ENCODE data around the gene CKMT2. TPM values are rescaled to one million over a fixed set of nuclear protein-coding genes. Genes with fewer than 3 reads are reported as not detected.
"Not testable (repeated sequence)": the region's sequence is repeated elsewhere in the genome, so short reads cannot be mapped to it uniquely, and the experiment has no call there.

Gene CKMT2
- total RNA-seq, 1 experiment from 2014 or later = not detected

GRCh38 chr5:81254886-81255559, 21.9 kb downstream of the CKMT2 start:
- Histone ChIP-seq H3K27ac (ENCODE audit: low read length) (no peak overlapping the region), H3K79me2 (ENCODE audit: low read length) (peaks cover 56% of the 10 kb centered on the region), H3K27me3 (ENCODE audit: low read length) (no peaks in the 10 kb centered on the region), H4K20me1 (ENCODE audit: insufficient read depth, low read depth, low read length) (0 out of 2 replicates have a peak, but pooled peaks cover 2% of the 10 kb centered on the region), H3K36me3 (ENCODE audit: insufficient read depth, low read length) (peaks cover 10% of the 10 kb centered on the region; the same call in 1 of the 2 replicates), H3K4me2 (ENCODE audit: low read depth, low read length, poor library complexity, severe bottlenecking) (no peak overlapping the region), H3K4me1 (ENCODE audit: low read length) (peaks cover 9% of the 10 kb centered on the region), H2AFZ (ENCODE audit: low read length) (no peak overlapping the region), H3K9ac (ENCODE audit: low read length) (no peak overlapping the region), H3K9me2 (replicated peaks; ENCODE audit: insufficient read depth, low read length) (no peaks in the 10 kb centered on the region), H3K4me3 (ENCODE audit: low read length) (no peak overlapping the region), H3K9me3 (ENCODE audit: low read length) (no peaks in the 10 kb centered on the region)
- no peak for DNase-seq

GRCh38 chr5:81256766-81257165, 23.6 kb downstream of the CKMT2 start:
- no peaks in the 10 kb centered on the region for H3K9me3 ChIP-seq (ENCODE audit: low read length)
- H3K4me1 ChIP-seq (ENCODE audit: low read length) = peaks cover 9% of the 10 kb centered on the region
- no peaks in the 10 kb centered on the region for H3K27me3 ChIP-seq (ENCODE audit: low read length)
- no peak overlapping the region for H2AFZ ChIP-seq (ENCODE audit: low read length)
- peaks cover 65% of the 10 kb centered on the region for H3K79me2 ChIP-seq (ENCODE audit: low read length)
- no peak for DNase-seq
- no peaks in the 10 kb centered on the region for H3K9me2 ChIP-seq (replicated peaks; ENCODE audit: insufficient read depth, low read length)
- no peak overlapping the region for H3K4me2 ChIP-seq (ENCODE audit: low read depth, low read length, poor library complexity, severe bottlenecking)
- H3K27ac ChIP-seq (ENCODE audit: low read length) = no peak overlapping the region; the same call in 1 of the 2 replicates
- H3K36me3 ChIP-seq (ENCODE audit: insufficient read depth, low read length) = peaks cover 6% of the 10 kb centered on the region; the same call in 1 of the 2 replicates
- 0 out of 2 replicates have a peak, but pooled peaks cover 2% of the 10 kb centered on the region for H4K20me1 ChIP-seq (ENCODE audit: insufficient read depth, low read depth, low read length)
- H3K9ac ChIP-seq (ENCODE audit: low read length) = no peak overlapping the region
- no peak overlapping the region for H3K4me3 ChIP-seq (ENCODE audit: low read length)

- H3K9me3 ChIP-seq (ENCODE audit: low read length); H3K4me2 ChIP-seq (ENCODE audit: low read depth, low read length, poor library complexity, severe bottlenecking); H3K27ac ChIP-seq (ENCODE audit: low read length); H3K27me3 ChIP-seq (ENCODE audit: low read length); H3K9ac ChIP-seq (ENCODE audit: low read length); H2AFZ ChIP-seq (ENCODE audit: low read length); H3K4me3 ChIP-seq (ENCODE audit: low read length); H3K9me2 ChIP-seq (replicated peaks; ENCODE audit: insufficient read depth, low read length); H3K36me3 ChIP-seq (ENCODE audit: insufficient read depth, low read length); H4K20me1 ChIP-seq (ENCODE audit: insufficient read depth, low read depth, low read length); DNase-seq: not testable (repeated sequence)
- Histone ChIP-seq H3K4me1 (ENCODE audit: low read length) (peaks cover 18% of the 10 kb centered on the region), H3K79me2 (ENCODE audit: low read length) (peaks cover 68% of the 10 kb centered on the region)
These were observed 29.7 kb downstream of the CKMT2 start for GRCh38 chr5:81262796-81263195.

DNA sequence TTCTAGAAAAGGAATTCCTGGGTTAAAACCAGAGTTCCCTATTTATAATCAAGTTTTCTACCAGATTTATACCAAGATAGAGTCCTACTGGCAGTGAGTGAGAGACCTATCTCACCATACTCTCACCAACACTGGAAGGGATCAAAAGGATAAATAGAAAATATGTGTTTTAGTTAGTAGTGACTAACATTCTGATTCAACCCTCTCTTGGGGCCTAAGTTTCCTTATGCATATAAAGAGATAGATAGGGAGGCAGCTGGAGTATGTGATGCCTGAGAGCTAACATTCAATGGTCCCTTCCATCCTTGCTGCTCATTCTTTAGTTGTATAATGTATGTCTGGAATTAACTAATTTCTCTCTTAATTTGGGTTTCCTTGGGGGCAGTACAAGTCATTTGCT, 32.0 kb downstream of the CKMT2 start:
- Histone ChIP-seq H3K4me1 (ENCODE audit: low read length) (peaks cover 32% of the 10 kb centered on the region), H3K9me3 (ENCODE audit: low read length) (no peaks in the 10 kb centered on the region), H3K79me2 (ENCODE audit: low read length) (peaks cover 70% of the 10 kb centered on the region), H3K9ac (ENCODE audit: low read length) (no peak overlapping the region), H3K4me3 (ENCODE audit: low read length) (no peak overlapping the region), H3K4me2 (ENCODE audit: low read depth, low read length, poor library complexity, severe bottlenecking) (no peak overlapping the region), H3K27me3 (ENCODE audit: low read length) (no peaks in the 10 kb centered on the region), H2AFZ (ENCODE audit: low read length) (no peak overlapping the region), H3K27ac (ENCODE audit: low read length) (no peak overlapping the region), H3K9me2 (replicated peaks; ENCODE audit: insufficient read depth, low read length) (no peaks in the 10 kb centered on the region), H3K36me3 (ENCODE audit: insufficient read depth, low read length) (no peaks in the 10 kb centered on the region; the same call in none of the 2 replicates), H4K20me1 (ENCODE audit: insufficient read depth, low read depth, low read length) (no peaks in the 10 kb centered on the region)
- no peak for DNase-seq

- H3K9ac ChIP-seq (ENCODE audit: low read length) = no peak overlapping the region
- no peaks in the 10 kb centered on the region; the same call in none of the 2 replicates for H3K36me3 ChIP-seq (ENCODE audit: insufficient read depth, low read length)
These were observed 35.5 kb downstream of the CKMT2 start for GRCh38 chr5:81268521-81269196.

GRCh38 chr5:81269751-81270393, 36.8 kb downstream of the CKMT2 start:
- no peak overlapping the region for H3K9ac ChIP-seq (ENCODE audit: low read length)
- H3K9me3 ChIP-seq (ENCODE audit: low read length) = no peaks in the 10 kb centered on the region
- no peak overlapping the region for H2AFZ ChIP-seq (ENCODE audit: low read length)
- no peaks in the 10 kb centered on the region; the same call in none of the 2 replicates for H3K36me3 ChIP-seq (ENCODE audit: insufficient read depth, low read length)
- no peak overlapping the region for H3K27ac ChIP-seq (ENCODE audit: low read length)
- no peaks in the 10 kb centered on the region for H3K9me2 ChIP-seq (replicated peaks; ENCODE audit: insufficient read depth, low read length)
- peaks cover 90% of the 10 kb centered on the region for H3K79me2 ChIP-seq (ENCODE audit: low read length)
- no peak overlapping the region for H3K4me3 ChIP-seq (ENCODE audit: low read length)
- H4K20me1 ChIP-seq (ENCODE audit: insufficient read depth, low read depth, low read length) = no peaks in the 10 kb centered on the region
- DNase-seq = no peak
- H3K4me1 ChIP-seq (ENCODE audit: low read length) = peaks cover 40% of the 10 kb centered on the region
- H3K4me2 ChIP-seq (ENCODE audit: low read depth, low read length, poor library complexity, severe bottlenecking) = no peak overlapping the region
- H3K27me3 ChIP-seq (ENCODE audit: low read length) = no peaks in the 10 kb centered on the region

More at GRCh38 chr5:81268521-81269196, 35.5 kb downstream of the CKMT2 start:
- H3K79me2 ChIP-seq (ENCODE audit: low read length) = peaks cover 87% of the 10 kb centered on the region
- no peaks in the 10 kb centered on the region for H3K9me3 ChIP-seq (ENCODE audit: low read length)
- H3K9me2 ChIP-seq (replicated peaks; ENCODE audit: insufficient read depth, low read length) = no peaks in the 10 kb centered on the region
- H3K4me2 ChIP-seq (ENCODE audit: low read depth, low read length, poor library complexity, severe bottlenecking) = no peak overlapping the region
- no peaks in the 10 kb centered on the region for H4K20me1 ChIP-seq (ENCODE audit: insufficient read depth, low read depth, low read length)
- H3K27me3 ChIP-seq (ENCODE audit: low read length) = no peaks in the 10 kb centered on the region
- H3K4me1 ChIP-seq (ENCODE audit: low read length) = peaks cover 40% of the 10 kb centered on the region
- no peak overlapping the region for H3K27ac ChIP-seq (ENCODE audit: low read length)
- H2AFZ ChIP-seq (ENCODE audit: low read length) = no peak overlapping the region
- no peak overlapping the region for H3K4me3 ChIP-seq (ENCODE audit: low read length)
- no peak for DNase-seq

DNA sequence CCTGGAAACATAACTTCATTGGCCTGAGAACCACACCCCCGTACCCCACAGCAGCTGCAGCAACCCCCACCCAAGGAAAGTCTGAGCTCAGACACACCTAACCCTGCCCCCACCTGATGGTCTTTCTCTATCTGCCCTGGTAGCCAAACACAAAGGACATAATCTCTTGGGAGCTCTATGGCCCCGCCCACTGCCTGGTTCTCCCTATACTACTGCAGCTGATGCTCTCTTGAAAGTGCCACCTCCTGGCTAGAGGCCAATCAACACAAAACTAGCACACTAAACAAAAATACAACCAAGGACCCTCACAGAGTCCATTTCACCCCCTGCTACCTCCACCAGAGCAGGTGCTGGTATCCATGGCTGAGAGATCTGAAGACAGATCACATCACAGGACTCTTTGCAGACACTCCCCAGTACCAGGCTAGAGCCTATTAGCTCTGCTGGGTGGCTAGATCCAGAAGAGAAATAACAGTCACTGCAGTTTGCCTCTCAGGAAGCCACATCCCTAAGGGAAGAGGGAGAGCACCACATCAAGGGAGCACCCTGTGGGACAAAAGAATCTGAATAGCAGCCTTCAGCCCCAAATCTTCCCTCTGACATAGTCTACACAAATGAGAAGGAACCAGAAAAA, 37.4 kb downstream of the CKMT2 start:
- not testable (repeated sequence) for H3K36me3 ChIP-seq (ENCODE audit: insufficient read depth, low read length)

DNA sequence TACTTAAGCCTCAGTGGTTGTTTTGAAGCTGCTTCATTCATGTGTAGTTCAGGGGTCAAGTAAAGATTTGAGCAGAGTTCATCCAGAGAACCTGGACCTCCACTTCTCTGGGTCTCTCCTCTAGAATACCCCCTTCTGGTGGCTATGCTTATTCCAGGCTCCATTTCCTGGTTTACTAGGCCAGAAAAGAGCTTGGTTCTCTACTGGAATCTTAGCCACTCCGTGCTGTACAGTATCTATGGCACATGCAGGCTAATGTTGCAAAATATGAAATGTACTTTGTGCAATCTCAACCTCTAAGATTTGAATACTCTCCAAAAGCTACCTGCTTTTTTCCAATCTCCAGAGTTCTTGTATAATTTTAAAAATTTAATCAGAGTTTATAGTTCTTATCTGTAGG, 50.9 kb downstream of the CKMT2 start:
- Histone ChIP-seq H3K36me3 (ENCODE audit: insufficient read depth, low read length) (no peaks in the 10 kb centered on the region), H3K27ac (ENCODE audit: low read length) (no peak overlapping the region), H3K9me3 (ENCODE audit: low read length) (0 out of 2 replicates have a peak, but pooled peaks cover 4% of the 10 kb centered on the region), H3K4me1 (ENCODE audit: low read length) (peaks cover 35% of the 10 kb centered on the region), H3K79me2 (ENCODE audit: low read length) (peaks cover 40% of the 10 kb centered on the region), H4K20me1 (ENCODE audit: insufficient read depth, low read depth, low read length) (no peaks in the 10 kb centered on the region), H2AFZ (ENCODE audit: low read length) (no peak overlapping the region), H3K4me3 (ENCODE audit: low read length) (no peak overlapping the region), H3K27me3 (ENCODE audit: low read length) (no peaks in the 10 kb centered on the region), H3K4me2 (ENCODE audit: low read depth, low read length, poor library complexity, severe bottlenecking) (no peak overlapping the region), H3K9me2 (replicated peaks; ENCODE audit: insufficient read depth, low read length) (no peaks in the 10 kb centered on the region), H3K9ac (ENCODE audit: low read length) (no peak overlapping the region)
- no peak for DNase-seq

More for the DNA sequence above, 37.4 kb downstream of the CKMT2 start:
- not testable (repeated sequence) for H3K9me3 ChIP-seq (ENCODE audit: low read length); H3K27me3 ChIP-seq (ENCODE audit: low read length); DNase-seq; H3K9ac ChIP-seq (ENCODE audit: low read length); H3K9me2 ChIP-seq (replicated peaks; ENCODE audit: insufficient read depth, low read length); H4K20me1 ChIP-seq (ENCODE audit: insufficient read depth, low read depth, low read length); H2AFZ ChIP-seq (ENCODE audit: low read length); H3K4me2 ChIP-seq (ENCODE audit: low read depth, low read length, poor library complexity, severe bottlenecking); H3K4me3 ChIP-seq (ENCODE audit: low read length); H3K27ac ChIP-seq (ENCODE audit: low read length)
- Histone ChIP-seq H3K79me2 (ENCODE audit: low read length) (peaks cover 91% of the 10 kb centered on the region), H3K4me1 (ENCODE audit: low read length) (peaks cover 37% of the 10 kb centered on the region)

All from Karpas-422 (cell line).